ENCODE data around the gene SSX4. TPM values are rescaled to one million over a fixed set of nuclear protein-coding genes. Genes with fewer than 3 reads are reported as not detected.
A peak's percentile ranks its signal among the peaks of the same experiment; 100 is the strongest.
"Not testable (repeated sequence)": the region's sequence is repeated elsewhere in the genome, so short reads cannot be mapped to it uniquely, and the experiment has no call there.

SSX4 gene
- total and polyA plus RNA-seq, 2 of the 13 experiments (the other 11 are each of a cell fraction or from before 2014, with no cell fraction given): not detected

DNA sequence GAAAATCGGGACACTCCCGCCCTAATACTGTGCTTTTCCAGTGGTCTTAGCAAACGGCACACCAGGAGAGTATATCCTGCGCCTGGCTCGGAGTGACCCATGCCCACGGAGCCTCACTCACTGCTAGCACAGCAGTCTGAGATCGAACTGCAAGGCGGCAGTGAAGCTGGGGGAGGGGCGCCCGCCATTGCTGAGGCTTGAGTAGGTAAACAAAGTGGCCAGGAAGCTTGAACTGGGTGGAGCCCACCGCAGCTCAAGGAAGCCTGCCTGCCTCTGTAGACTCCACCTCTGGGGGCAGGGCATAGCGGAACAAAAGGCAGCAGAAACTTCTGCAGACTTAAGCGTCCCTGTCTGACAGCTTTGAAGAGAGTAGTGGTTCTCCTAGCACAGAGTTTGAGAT, 50.4 kb downstream of the SSX4 start:
- in situ Hi-C loops (cut with HindIII; ENCODE audit: extremely low pct_ligation_motif_present, low pct_unique_long_range_greater_than_20kb); H3K27ac ChIP-seq (ENCODE audit: extremely low read length, insufficient read depth, low read length); H3K9me3 ChIP-seq (ENCODE audit: low read length); H3K79me2 ChIP-seq (ENCODE audit: insufficient read depth, low read length); POLR2A ChIA-PET; H3K4me1 ChIP-seq (ENCODE audit: insufficient read depth, low read length); H2AFZ ChIP-seq (ENCODE audit: low read length); H3K27me3 ChIP-seq (ENCODE audit: control insufficient read depth in 1 of 2, insufficient read depth in 2 of 2, low read length in 2 of 2); DNase-seq (ENCODE audit: low spot score); ATAC-seq; FAIRE-seq; CTCF ChIA-PET (ENCODE audit: low intra/inter-chr PET ratio, low total read pairs); intact Hi-C loops (cut with micrococcal nuclease; ENCODE audit: unreplicated experiment); H3K9ac ChIP-seq (ENCODE audit: insufficient read depth, low read depth, low read length); H3K36me3 ChIP-seq (replicated peaks in 1 of 2; ENCODE audit: control insufficient read depth in 1 of 2, insufficient read depth in 2 of 2, low read length in 2 of 2); H4K20me1 ChIP-seq (ENCODE audit: insufficient read depth, low read length); BruUV-seq (replicated peaks); TF ChIP-seq FOXA1 (IDR thresholded peaks at IDR 0.05): not testable (repeated sequence)
- H3K4me2 ChIP-seq (ENCODE audit: low read depth, low read length): peak overlapping the region; percentile 51
- TF ChIP-seq ZNF281 (CRISPR knock-in tag; IDR thresholded peaks at IDR 0.05; ENCODE audit: borderline replicate concordance) (peak; percentile 44; the same call in 1 of the 2 replicates), FOXA1 (CRISPR knock-in tag; IDR thresholded peaks at IDR 0.05) (0 out of 2 replicates have a peak, but pooled peaks have one; percentile 14)
- no CpG with 5 or more reads among the region's 13 CpGs for WGBS (ENCODE audit: low lambda C conversion rate)
- peak overlapping the region in 2 of 3 experiments; percentile 4 to 6; a peak in 2 of 6 replicates for H3K4me3 ChIP-seq (replicated peaks in 1 of 3; ENCODE audit: insufficient read depth in 1 of 3, low read depth in 2 of 3, low read length in 3 of 3)

Small RNA genes lying within 50 kb of the gene (small RNA-seq; reads per million reads assigned to genes)
- 0 reads per million in 3 experiments for gene AL606490.4 (ENCODE audit: insufficient read depth in 2 of 3, insufficient read length in 3 of 3, low read depth in 2 of 3, low replicate concordance in 1 of 3)
- gene AL606490.7 (ENCODE audit: insufficient read depth in 2 of 3, insufficient read length in 3 of 3, low read depth in 2 of 3, low replicate concordance in 1 of 3): 0 reads per million in 3 experiments
- gene AL606490.9 (ENCODE audit: insufficient read depth in 2 of 3, insufficient read length in 3 of 3, low read depth in 2 of 3, low replicate concordance in 1 of 3): 0 reads per million in 3 experiments

Other genes starting within 250 kb of the SSX4 start
- gene SSX5, start 186.7 kb upstream of the SSX4 start, total RNA-seq (2016; rRNA removed; fragmentation: Illumina TruSeq; extraction: Trizol): not detected in 2 replicates
- gene SSX5, start 186.7 kb upstream of the SSX4 start, polyA plus RNA-seq (2011; rRNA removed): not detected in 2 replicates
- gene SSX1, start 128.1 kb upstream of the SSX4 start, total RNA-seq (2016; rRNA removed; fragmentation: Illumina TruSeq; extraction: Trizol): not detected in 2 replicates
- not detected in 2 replicates for gene SSX1, start 128.1 kb upstream of the SSX4 start, polyA plus RNA-seq (2011; rRNA removed)
- gene SSX3, start 26.8 kb upstream of the SSX4 start, total RNA-seq (2016; rRNA removed; fragmentation: Illumina TruSeq; extraction: Trizol): not detected in 2 replicates
- gene SSX3, start 26.8 kb upstream of the SSX4 start, polyA plus RNA-seq (2011; rRNA removed): not detected in 2 replicates
- not detected in 2 replicates for gene SSX4B, start 28.4 kb downstream of the SSX4 start, total RNA-seq (2016; rRNA removed; fragmentation: Illumina TruSeq; extraction: Trizol)
- gene SSX4B, start 28.4 kb downstream of the SSX4 start, polyA plus RNA-seq (2011; rRNA removed): not detected in 2 replicates
- gene SLC38A5, start 86.7 kb downstream of the SSX4 start, total RNA-seq (2016; rRNA removed; fragmentation: Illumina TruSeq; extraction: Trizol): 22.3 and 46.1 TPM in 2 replicates
- 73.4 and 90.9 TPM in 2 replicates for gene SLC38A5, start 86.7 kb downstream of the SSX4 start, polyA plus RNA-seq (2011; rRNA removed)
- gene FTSJ1, start 92.7 kb downstream of the SSX4 start, total RNA-seq (2016; rRNA removed; fragmentation: Illumina TruSeq; extraction: Trizol): 37.9 and 40.1 TPM in 2 replicates
- gene FTSJ1, start 92.7 kb downstream of the SSX4 start, polyA plus RNA-seq (2011; rRNA removed): 29.2 and 30.3 TPM in 2 replicates
- 2.6 and 3.9 TPM in 2 replicates for gene PORCN, start 125.5 kb downstream of the SSX4 start, total RNA-seq (2016; rRNA removed; fragmentation: Illumina TruSeq; extraction: Trizol)
- 5.8 and 6.0 TPM in 2 replicates for gene PORCN, start 125.5 kb downstream of the SSX4 start, polyA plus RNA-seq (2011; rRNA removed)
- 162 and 260 TPM in 2 replicates for gene EBP, start 138.3 kb downstream of the SSX4 start, total RNA-seq (2016; rRNA removed; fragmentation: Illumina TruSeq; extraction: Trizol)
- gene EBP, start 138.3 kb downstream of the SSX4 start, polyA plus RNA-seq (2011; rRNA removed): 106 and 162 TPM in 2 replicates
- gene TBC1D25, start 156.2 kb downstream of the SSX4 start, total RNA-seq (2016; rRNA removed; fragmentation: Illumina TruSeq; extraction: Trizol): 3.2 and 3.5 TPM in 2 replicates
- 4.7 and 6.0 TPM in 2 replicates for gene TBC1D25, start 156.2 kb downstream of the SSX4 start, polyA plus RNA-seq (2011; rRNA removed)
- 182 and 239 TPM in 2 replicates for gene RBM3, start 190.9 kb downstream of the SSX4 start, total RNA-seq (2016; rRNA removed; fragmentation: Illumina TruSeq; extraction: Trizol)
- gene RBM3, start 190.9 kb downstream of the SSX4 start, polyA plus RNA-seq (2011; rRNA removed): 109 and 123 TPM in 2 replicates
- gene WDR13, start 214.0 kb downstream of the SSX4 start, total RNA-seq (2016; rRNA removed; fragmentation: Illumina TruSeq; extraction: Trizol): 19.3 and 28.7 TPM in 2 replicates
- gene WDR13, start 214.0 kb downstream of the SSX4 start, polyA plus RNA-seq (2011; rRNA removed): 37.1 and 52.7 TPM in 2 replicates

Data from HepG2 (cell line).